ENCODE results near the gene SETD2. TPM values are rescaled to one million over a fixed set of nuclear protein-coding genes. Genes with fewer than 3 reads are reported as not detected.
"Not testable (repeated sequence)": the region's sequence is repeated elsewhere in the genome, so short reads cannot be mapped to it uniquely, and the experiment has no call there.

The SETD2 gene
- polyA plus RNA-seq, 1 donor = 35.8 TPM

GRCh38 chr3:47028146-47028545, 135.8 kb downstream of the SETD2 start:
- no peak for DNase-seq

GRCh38 chr3:47026432-47026831, 137.5 kb downstream of the SETD2 start:
- not testable (repeated sequence) for DNase-seq

GRCh38 chr3:47024932-47025331, 139.0 kb downstream of the SETD2 start:
- no peak for DNase-seq

- DNase-seq = no peak
Observed at GRCh38 chr3:47022641-47023071, 141.3 kb downstream of the SETD2 start.

DNA sequence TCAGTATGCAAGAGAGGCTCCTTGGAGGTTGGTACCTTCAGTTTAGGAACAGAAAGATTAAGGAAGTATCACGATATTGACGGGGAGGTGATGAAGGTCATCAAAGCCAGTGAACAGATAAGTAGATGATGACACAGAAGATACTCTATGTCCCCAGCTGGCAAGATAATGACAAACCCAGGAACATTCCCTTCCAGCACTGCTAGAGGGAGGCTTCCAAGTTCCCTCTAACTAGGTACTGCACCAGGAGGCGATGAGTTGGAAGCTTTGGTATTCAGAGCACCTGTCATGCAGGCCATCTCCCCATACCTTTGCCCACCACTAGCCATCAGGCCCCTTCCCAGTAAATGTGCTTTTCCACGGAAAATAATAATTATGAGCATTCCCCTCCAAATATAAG, 143.6 kb downstream of the SETD2 start:
- no peak for DNase-seq

GRCh38 chr3:47019201-47019600, 144.7 kb downstream of the SETD2 start:
- DNase-seq = no peak

DNA sequence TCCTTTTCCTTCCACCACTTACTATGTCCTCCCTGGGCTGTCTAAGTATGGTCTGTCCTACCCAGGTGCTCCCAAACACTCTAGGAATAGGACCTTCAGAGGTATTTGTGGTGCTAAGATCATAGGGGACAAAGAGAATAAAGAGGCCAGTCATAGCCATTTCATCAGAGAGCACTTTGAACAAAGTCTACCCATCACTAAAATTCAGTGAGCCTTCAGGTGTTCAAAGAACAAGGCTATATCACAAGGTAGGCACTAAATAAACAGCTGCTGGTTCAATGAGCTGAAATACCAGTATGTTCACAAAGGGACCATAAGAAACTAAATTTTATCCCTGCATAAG, 145.7 kb downstream of the SETD2 start:
- DNase-seq = no peak

- DNase-seq = no peak
Observed at GRCh38 chr3:47017504-47018268, 146.2 kb downstream of the SETD2 start.

- no peak for DNase-seq
Observed at GRCh38 chr3:47016934-47017435, 146.9 kb downstream of the SETD2 start.

GRCh38 chr3:47016086-47016933, 147.6 kb downstream of the SETD2 start:
- no peak for DNase-seq

DNA sequence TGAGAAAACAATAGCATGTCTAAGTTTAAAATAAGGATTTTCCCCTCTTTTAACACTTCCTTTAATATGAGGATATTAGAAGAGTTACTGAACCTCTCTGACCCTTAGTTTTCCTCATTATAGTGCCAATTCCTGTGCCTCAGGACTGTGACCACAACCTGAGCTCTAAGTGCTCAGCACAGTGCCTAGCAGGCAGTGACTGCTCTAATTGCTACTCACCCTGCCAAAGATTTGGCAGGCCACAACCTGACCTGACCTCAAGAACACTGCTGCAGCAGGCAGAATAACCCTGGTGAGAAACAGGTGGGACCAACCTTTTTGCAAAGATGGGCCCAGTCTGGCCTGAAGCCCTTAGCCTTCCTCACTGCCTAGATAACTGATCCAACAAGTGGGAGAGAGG, 148.8 kb downstream of the SETD2 start:
- DNase-seq = no peak

DNA sequence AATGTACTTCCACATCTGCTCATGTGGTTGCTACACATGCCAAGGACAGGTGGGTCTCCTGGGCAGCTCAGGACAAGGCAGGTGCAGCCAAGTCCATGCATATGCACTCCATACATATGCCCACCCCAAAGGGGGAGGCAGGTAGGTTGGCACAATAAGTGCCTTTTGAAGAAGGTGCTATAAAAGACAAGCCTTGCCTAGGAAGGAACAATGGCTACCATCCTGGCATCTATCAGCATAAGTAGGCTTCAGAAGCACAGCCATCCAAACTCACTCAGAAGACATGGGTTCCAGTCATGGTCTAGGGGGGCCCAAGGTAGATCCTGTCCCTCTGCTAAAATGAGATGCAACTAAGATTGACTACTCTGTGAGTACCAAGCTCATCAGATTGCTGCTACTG, 149.9 kb downstream of the SETD2 start:
- no peak for DNase-seq

- DNase-seq = no peak
Observed at GRCh38 chr3:47013231-47013630, 150.7 kb downstream of the SETD2 start.

- DNase-seq = no peak
Observed at GRCh38 chr3:47012342-47013230, 151.3 kb downstream of the SETD2 start.

DNA sequence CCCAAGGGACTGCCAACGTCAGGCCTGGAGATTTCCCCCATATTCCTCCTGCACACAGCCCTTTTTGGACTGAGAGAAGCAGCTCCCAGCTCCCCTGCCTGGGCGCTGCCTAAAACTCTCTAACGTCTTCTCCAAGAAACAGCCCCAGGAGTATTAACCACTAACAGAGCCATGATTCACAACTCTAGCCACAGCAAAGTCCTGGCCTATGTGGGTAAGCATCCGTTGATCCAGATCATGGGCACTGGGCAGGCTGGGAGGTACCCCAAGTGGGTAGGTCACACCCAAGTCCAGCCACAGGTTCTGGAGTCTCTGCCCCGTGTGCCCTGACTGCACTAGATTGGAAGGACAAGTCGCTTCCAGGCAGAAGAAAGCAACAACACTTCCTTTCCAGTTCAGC, 152.5 kb downstream of the SETD2 start:
- no peak for DNase-seq

GRCh38 chr3:47010910-47011309, 153.0 kb downstream of the SETD2 start:
- DNase-seq = no peak

GRCh38 chr3:47010111-47010712, 153.7 kb downstream of the SETD2 start:
- no peak for DNase-seq

- DNase-seq = peak; percentile 88
Observed at GRCh38 chr3:47009225-47010110, 154.4 kb downstream of the SETD2 start.

DNA sequence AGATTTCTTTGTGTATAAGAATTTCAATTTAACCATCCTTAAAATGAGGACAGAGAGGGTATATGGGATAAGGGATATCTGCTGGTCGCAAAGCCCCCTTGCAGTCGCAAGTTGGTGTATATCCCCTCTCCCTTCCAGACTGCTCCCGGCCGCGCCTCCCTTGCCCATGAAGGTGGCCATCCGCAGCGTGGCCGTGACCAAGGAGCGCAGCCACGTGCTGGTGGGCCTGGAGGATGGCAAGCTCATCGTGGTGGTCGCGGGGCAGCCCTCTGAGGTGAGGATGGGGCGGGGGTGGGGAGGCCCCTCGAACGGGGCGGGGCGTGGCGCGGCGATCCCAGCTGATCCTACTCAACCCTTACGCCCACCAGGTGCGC, 155.1 kb downstream of the SETD2 start:
- DNase-seq = no peak

DNA sequence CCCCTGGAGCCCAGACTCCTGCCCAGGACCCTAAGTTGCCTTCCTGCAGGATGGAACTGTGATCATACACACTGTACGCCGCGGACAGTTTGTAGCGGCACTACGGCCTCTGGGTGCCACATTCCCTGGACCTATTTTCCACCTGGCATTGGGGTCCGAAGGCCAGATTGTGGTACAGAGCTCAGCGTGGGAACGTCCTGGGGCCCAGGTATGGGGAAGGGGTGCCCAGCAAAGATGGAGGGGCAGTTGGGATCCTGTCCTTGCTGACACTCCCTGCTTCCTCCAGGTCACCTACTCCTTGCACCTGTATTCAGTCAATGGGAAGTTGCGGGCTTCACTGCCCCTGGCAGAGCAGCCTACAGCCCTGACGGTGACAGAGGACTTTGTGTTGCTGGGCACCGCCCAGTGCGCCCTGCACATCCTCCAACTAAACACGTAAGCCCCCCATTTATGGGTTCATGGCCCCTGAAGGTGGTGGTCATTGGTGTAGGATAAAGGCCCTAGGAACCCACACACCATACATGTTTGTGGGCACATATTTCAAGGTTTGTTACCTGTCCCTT, 155.6 kb downstream of the SETD2 start:
- DNase-seq = no peak
